Mesenteric fat pad (tissue), 1 donor: ENCODE measurements around the gene ZNF277. TPM values are rescaled to one million over a fixed set of nuclear protein-coding genes. Genes with fewer than 3 reads are reported as not detected.
"Not testable (repeated sequence)": the region's sequence is repeated elsewhere in the genome, so short reads cannot be mapped to it uniquely, and the experiment has no call there.

Source experiments
- DNase-seq: peaks from one replicate; pipeline ENCODE4 v3.0.0-alpha.2; 2020; ENCODE audit warnings: low spot score
- total RNA-seq: library from RNA; stranded (reverse); fragmentation: NEBNext Ultra II Directional; extraction: Animal tissue kit (Norgen Biotek cat#: 25700); gene quantifications from one replicate; pipeline ENCODE4 v1.2.1, GENCODE V29; 2021
- donor health status: DM: yes; HTN: yes; CAD: no.

ZNF277 gene
- total RNA-seq, 1 donor from 2014 or later = 10.6 TPM

GRCh38 chr7:112286250-112287086 is 80.0 kb downstream of the ZNF277 start:
- no peak for DNase-seq

- no peak for DNase-seq
These were observed 81.8 kb downstream of the ZNF277 start for GRCh38 chr7:112288301-112288700.

GRCh38 chr7:112290065-112290464 is 83.6 kb downstream of the ZNF277 start:
- no peak for DNase-seq

- DNase-seq = no peak
These were observed 85.7 kb downstream of the ZNF277 start for GRCh38 chr7:112292162-112292561.

- DNase-seq = no peak
These were observed 86.9 kb downstream of the ZNF277 start for GRCh38 chr7:112293416-112293815.

GRCh38 chr7:112296432-112296831 is 89.9 kb downstream of the ZNF277 start:
- no peak for DNase-seq

GRCh38 chr7:112297681-112298080 is 91.2 kb downstream of the ZNF277 start:
- no peak for DNase-seq

GRCh38 chr7:112298543-112299100 is 92.1 kb downstream of the ZNF277 start:
- DNase-seq = no peak

GRCh38 chr7:112300072-112300471 is 93.6 kb downstream of the ZNF277 start:
- no peak for DNase-seq

- no peak for DNase-seq
These were observed 94.4 kb downstream of the ZNF277 start for GRCh38 chr7:112300831-112301407.

GRCh38 chr7:112302566-112302965 is 96.1 kb downstream of the ZNF277 start:
- no peak for DNase-seq

GRCh38 chr7:112306903-112307302 is 100.4 kb downstream of the ZNF277 start:
- no peak for DNase-seq

GRCh38 chr7:112307506-112307905 is 101.0 kb downstream of the ZNF277 start:
- no peak for DNase-seq

GRCh38 chr7:112308974-112309373 is 102.5 kb downstream of the ZNF277 start:
- no peak for DNase-seq

- DNase-seq = not testable (repeated sequence)
These were observed 110.3 kb downstream of the ZNF277 start for GRCh38 chr7:112316803-112317202.

GRCh38 chr7:112322070-112322469 is 115.6 kb downstream of the ZNF277 start:
- DNase-seq = no peak

- no peak for DNase-seq
These were observed 121.1 kb downstream of the ZNF277 start for GRCh38 chr7:112327566-112327965.

GRCh38 chr7:112331492-112331891 is 125.0 kb downstream of the ZNF277 start:
- DNase-seq = no peak

GRCh38 chr7:112334366-112334765 is 127.9 kb downstream of the ZNF277 start:
- no peak for DNase-seq

GRCh38 chr7:112336261-112336660 is 129.8 kb downstream of the ZNF277 start:
- no peak for DNase-seq

GRCh38 chr7:112336936-112337576 is 130.6 kb downstream of the ZNF277 start:
- DNase-seq = no peak

GRCh38 chr7:112337892-112338291 is 131.4 kb downstream of the ZNF277 start:
- no peak for DNase-seq
